H9 (cell line): ENCODE results near the gene TMEM123. TPM values are rescaled to one million over a fixed set of nuclear protein-coding genes. Genes with fewer than 3 reads are reported as not detected.

Experiments used
- DNase-seq: peaks from one replicate; pipeline ENCODE4 v3.0.0-alpha.2; 2017
- H2AFZ ChIP-seq: one replicate; pipeline ENCODE4 v1.6.1; 2013; ENCODE audit warnings: mild to moderate bottlenecking, low read length, control low read depth, moderate library complexity
- H2AK5ac ChIP-seq: 2 replicates; pipeline ENCODE4 v1.6.1; 2013; ENCODE audit warnings: low read length, control low read depth, mixed read lengths; ENCODE audit not compliant: insufficient read length
- H2BK120ac ChIP-seq: one replicate; pipeline ENCODE4 v1.6.1; 2013; ENCODE audit warnings: low read depth, mild to moderate bottlenecking, low read length, control low read depth, inconsistent platforms; ENCODE audit not compliant: poor library complexity, severe bottlenecking
- H2BK12ac ChIP-seq: 2 replicates; pipeline ENCODE4 v1.6.1; 2013; ENCODE audit warnings: low read length, control low read depth, mixed read lengths, low read depth; ENCODE audit not compliant: insufficient read length
- H2BK15ac ChIP-seq: 2 replicates; pipeline ENCODE4 v1.6.1; 2013; ENCODE audit warnings: low read depth, low read length, control low read depth
- H2BK20ac ChIP-seq: one replicate; pipeline ENCODE4 v1.6.1; 2013; ENCODE audit warnings: low read depth, mild to moderate bottlenecking, low read length, control low read depth, inconsistent platforms; ENCODE audit not compliant: poor library complexity, severe bottlenecking
- H2BK5ac ChIP-seq: 2 replicates; pipeline ENCODE4 v1.6.1; 2013; ENCODE audit warnings: low read length, control low read depth, mixed read lengths; ENCODE audit not compliant: insufficient read length
- H3K14ac ChIP-seq: 2 replicates; pipeline ENCODE4 v1.6.1; 2013; ENCODE audit warnings: low read length, control low read depth; ENCODE audit not compliant: insufficient read depth
- H3K18ac ChIP-seq: 2 replicates; pipeline ENCODE4 v1.6.1; 2013; ENCODE audit warnings: low read depth, mild to moderate bottlenecking, mixed read lengths, low read length, control low read depth; ENCODE audit not compliant: insufficient read length
- H3K23ac ChIP-seq: 2 replicates; pipeline ENCODE4 v1.6.1; 2013; ENCODE audit warnings: low read length, control low read depth, mixed read lengths, low read depth; ENCODE audit not compliant: insufficient read length
- H3K23me2 ChIP-seq: 2 replicates; pipeline ENCODE4 v1.6.1; 2013; ENCODE audit warnings: low read depth, mild to moderate bottlenecking, mixed read lengths, low read length, control low read depth; ENCODE audit not compliant: insufficient read length, poor library complexity, severe bottlenecking
- H3K27ac ChIP-seq: 2 replicates; pipeline ENCODE4 v1.5.1; 2013; ENCODE audit warnings: low read length, control low read depth, mixed read lengths, low read depth; ENCODE audit not compliant: insufficient read length
- H3K27me3 ChIP-seq: 2 replicates; pipeline ENCODE4 v1.6.1; 2013; ENCODE audit warnings: low read length, control low read depth, inconsistent platforms; ENCODE audit not compliant: insufficient read depth
- H3K4ac ChIP-seq: 2 replicates; pipeline ENCODE4 v1.6.1; 2013; ENCODE audit warnings: low read depth, mild to moderate bottlenecking, control low read depth, inconsistent platforms, low read length, moderate library complexity
- H3K4me1 ChIP-seq: 2 replicates; pipeline ENCODE4 v1.6.1; 2013; ENCODE audit warnings: low read length, control low read depth, inconsistent platforms; ENCODE audit not compliant: insufficient read depth
- H3K4me2 ChIP-seq: 2 replicates; pipeline ENCODE4 v1.6.1; 2013; ENCODE audit warnings: low read length, control low read depth, mixed read lengths; ENCODE audit not compliant: insufficient read length, insufficient read depth
- H3K56ac ChIP-seq: 2 replicates; pipeline ENCODE4 v1.6.1; 2013; ENCODE audit warnings: low read depth, mild to moderate bottlenecking, mixed read lengths, low read length, control low read depth; ENCODE audit not compliant: insufficient read length
- H3K79me1 ChIP-seq: 2 replicates; pipeline ENCODE4 v1.6.1; 2013; ENCODE audit warnings: low read depth, mild to moderate bottlenecking, moderate library complexity, low read length, control low read depth, inconsistent platforms; ENCODE audit not compliant: insufficient read depth, poor library complexity, severe bottlenecking
- H3K79me2 ChIP-seq: 2 replicates; pipeline ENCODE4 v1.6.1; 2013; ENCODE audit warnings: low read length, control low read depth, inconsistent platforms; ENCODE audit not compliant: insufficient read depth
- H3K9ac ChIP-seq: 2 replicates; pipeline ENCODE4 v1.6.1; 2013; ENCODE audit warnings: low read length, control low read depth, mixed read lengths; ENCODE audit not compliant: insufficient read length; ENCODE audit errors: extremely low read depth
- H3K9me3 ChIP-seq: one replicate; pipeline ENCODE4 v1.6.1; 2013; ENCODE audit warnings: low read depth, low read length, inconsistent platforms; ENCODE audit not compliant: control insufficient read depth
- H3T11ph ChIP-seq: one replicate; pipeline ENCODE4 v1.6.1; 2013; ENCODE audit warnings: mild to moderate bottlenecking, low read length, control low read depth, inconsistent platforms
- H4K20me1 ChIP-seq: one replicate; pipeline ENCODE4 v1.6.1; 2013; ENCODE audit not compliant: control insufficient read depth, insufficient read length, insufficient read depth
- H4K5ac ChIP-seq: 2 replicates; pipeline ENCODE4 v1.6.1; 2013; ENCODE audit warnings: low read depth, mild to moderate bottlenecking, mixed read lengths, low read length, control low read depth; ENCODE audit not compliant: insufficient read length
- H4K8ac ChIP-seq: replicated peaks from 2 replicates; pipeline ENCODE4 v1.6.1; 2013; ENCODE audit warnings: low read length, control low read depth, mixed read lengths, low read depth; ENCODE audit not compliant: insufficient read length
- H4K91ac ChIP-seq: 2 replicates; pipeline ENCODE4 v1.6.1; 2013; ENCODE audit warnings: low read depth, mild to moderate bottlenecking, moderate library complexity, mixed read lengths, low read length, control low read depth; ENCODE audit not compliant: insufficient read length
- H3K27ac Mint-ChIP-seq, 3 experiments: 2 replicates in 2 of 3; 3 replicates in 1 of 3; pipeline ENCODE4 v1.8.0; 2020 to 2021; ENCODE audit warnings: mixed read lengths in 3 of 3, mild to moderate bottlenecking in 1 of 3, moderate library complexity in 1 of 3
- H3K27me3 Mint-ChIP-seq: 2 replicates; pipeline ENCODE4 v1.8.0; 2021; ENCODE audit warnings: low read depth, mild to moderate bottlenecking, moderate library complexity, mixed read lengths
- H3K36me3 Mint-ChIP-seq, 3 experiments: 2 replicates in 2 of 3; 3 replicates in 1 of 3; pipeline ENCODE4 v1.8.0; 2020 to 2021; ENCODE audit warnings: low read depth in 3 of 3, mixed read lengths in 3 of 3; ENCODE audit not compliant: insufficient read depth in 1 of 3
- H3K4me1 Mint-ChIP-seq, 2 experiments: 2 replicates each; pipeline ENCODE4 v1.8.0; 2020; ENCODE audit warnings: mixed read lengths in 2 of 2
- H3K4me3 Mint-ChIP-seq, 2 experiments: 2 replicates in 1 of 2; 3 replicates in 1 of 2; pipeline ENCODE4 v1.8.0; 2020 to 2021; ENCODE audit warnings: mild to moderate bottlenecking in 2 of 2, mixed read lengths in 2 of 2, moderate library complexity in 1 of 2
- H3K9me3 Mint-ChIP-seq, 2 experiments: 2 replicates in 1 of 2; 3 replicates in 1 of 2; pipeline ENCODE4 v1.8.0; 2020; ENCODE audit warnings: mild to moderate bottlenecking in 2 of 2, mixed read lengths in 2 of 2, moderate library complexity in 1 of 2
- WGBS: extraction: QIAGEN DNeasy Blood & Tissue Kit; methylation state at CpG from one replicate; pipeline ENCODE4 v1.1.7; 2013; ENCODE audit warnings: missing lambda C conversion rate, low lambda C conversion rate, mixed read lengths; ENCODE audit not compliant: insufficient read length; ENCODE audit errors: extremely low coverage; 5-methylcytosine and 5-hydroxymethylcytosine counted together
- total RNA-seq: library from RNA; stranded (reverse); gene quantifications from 2 replicates; pipeline ENCODE4 v1.2.1, GENCODE V29; 2021
- TF ChIP-seq, protein P1 (sequence below): fragments of 200-600 bp; sonication (generic); conservative IDR thresholded peaks from 3 replicates; pipeline ENCODE4 v1.8.0; 2021; ENCODE audit warnings: antibody characterized with exemption, mild to moderate bottlenecking

TMEM123 gene
- total RNA-seq, 1 experiment from 2014 or later, result 76.7 TPM

DNA sequence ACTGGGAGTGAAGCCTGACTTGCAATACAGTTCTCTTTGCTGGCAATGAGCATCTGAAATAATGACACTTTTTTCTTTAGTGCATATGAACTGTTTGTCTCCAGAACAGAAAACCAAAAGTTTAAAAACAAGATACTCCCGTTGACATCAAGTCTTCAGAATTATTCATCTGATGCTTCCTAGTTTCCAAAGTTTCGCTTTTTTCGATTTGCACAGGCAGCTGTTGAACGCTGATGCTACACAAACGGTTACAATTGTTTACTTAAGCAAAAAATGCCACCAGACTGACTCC, 106.2 kb downstream of the TMEM123 start:
- H4K91ac ChIP-seq, result no peak overlapping the region
- no peak overlapping the region for H3T11ph ChIP-seq
- Mint-ChIP-seq H3K9me3 (no peaks in the 10 kb centered on the region), H3K4me1 (peaks cover 16 to 20% of the 10 kb centered on the region in 2 experiments), H3K27ac (peak overlapping the region; percentile 94 to 97 (median 96); a peak in 5 of 7 replicates), H3K4me3 (peak overlapping the region; percentile 95 to 97), H3K36me3 (peaks cover 2 to 17% (median 12%) of the 10 kb centered on the region in 3 experiments; a peak in 5 of 7 replicates), H3K27me3 (no peaks in the 10 kb centered on the region)
- H4K8ac ChIP-seq, result no peak overlapping the region
- no peak overlapping the region for H4K5ac ChIP-seq
- no peak overlapping the region for H2BK5ac ChIP-seq
- no peak overlapping the region for H2BK12ac ChIP-seq
- no peak overlapping the region for H2BK120ac ChIP-seq
- no peak overlapping the region for H3K4ac ChIP-seq
- H3K14ac ChIP-seq, result peak overlapping the region; percentile 91; the same call in 1 of the 2 replicates
- H3K27ac ChIP-seq, result peak overlapping the region; percentile 53
- no peaks in the 10 kb centered on the region for H3K27me3 ChIP-seq
- H2BK20ac ChIP-seq, result no peak overlapping the region
- no peaks in the 10 kb centered on the region for H4K20me1 ChIP-seq
- peak overlapping the region; percentile 82 for H2AFZ ChIP-seq
- peaks cover 4% of the 10 kb centered on the region; the same call in 1 of the 2 replicates for H3K79me2 ChIP-seq
- peak overlapping the region; percentile 92 for H3K18ac ChIP-seq
- H3K4me2 ChIP-seq, result peak overlapping the region; percentile 84
- no peaks in the 10 kb centered on the region for H3K9me3 ChIP-seq
- H3K79me1 ChIP-seq, result no peaks in the 10 kb centered on the region
- peaks cover 5% of the 10 kb centered on the region for H3K23me2 ChIP-seq
- H2AK5ac ChIP-seq, result no peak overlapping the region
- H3K56ac ChIP-seq, result no peak overlapping the region
- no CpG with 5 or more reads among the region's 5 CpGs for WGBS
- TF ChIP-seq, protein P1, sequence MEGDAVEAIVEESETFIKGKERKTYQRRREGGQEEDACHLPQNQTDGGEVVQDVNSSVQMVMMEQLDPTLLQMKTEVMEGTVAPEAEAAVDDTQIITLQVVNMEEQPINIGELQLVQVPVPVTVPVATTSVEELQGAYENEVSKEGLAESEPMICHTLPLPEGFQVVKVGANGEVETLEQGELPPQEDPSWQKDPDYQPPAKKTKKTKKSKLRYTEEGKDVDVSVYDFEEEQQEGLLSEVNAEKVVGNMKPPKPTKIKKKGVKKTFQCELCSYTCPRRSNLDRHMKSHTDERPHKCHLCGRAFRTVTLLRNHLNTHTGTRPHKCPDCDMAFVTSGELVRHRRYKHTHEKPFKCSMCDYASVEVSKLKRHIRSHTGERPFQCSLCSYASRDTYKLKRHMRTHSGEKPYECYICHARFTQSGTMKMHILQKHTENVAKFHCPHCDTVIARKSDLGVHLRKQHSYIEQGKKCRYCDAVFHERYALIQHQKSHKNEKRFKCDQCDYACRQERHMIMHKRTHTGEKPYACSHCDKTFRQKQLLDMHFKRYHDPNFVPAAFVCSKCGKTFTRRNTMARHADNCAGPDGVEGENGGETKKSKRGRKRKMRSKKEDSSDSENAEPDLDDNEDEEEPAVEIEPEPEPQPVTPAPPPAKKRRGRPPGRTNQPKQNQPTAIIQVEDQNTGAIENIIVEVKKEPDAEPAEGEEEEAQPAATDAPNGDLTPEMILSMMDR, result no peak
- no peak for DNase-seq
- H3K4me1 ChIP-seq, result no peaks in the 10 kb centered on the region
- no peak overlapping the region for H2BK15ac ChIP-seq
- no peak overlapping the region for H3K23ac ChIP-seq
- peak overlapping the region; percentile 96 for H3K9ac ChIP-seq

Other genes with a start within 250 kb of the TMEM123 start
- gene BIRC3, start 135.3 kb downstream of the TMEM123 start, total RNA-seq, result 0.04 and 0.18 TPM in 2 replicates
- gene BIRC2, start 105.6 kb downstream of the TMEM123 start, total RNA-seq, result 28.2 and 29.1 TPM in 2 replicates
- gene MMP7, start 78.0 kb upstream of the TMEM123 start, total RNA-seq, result not detected in 2 replicates
- not detected in 2 replicates for gene MMP20, start 172.6 kb upstream of the TMEM123 start, total RNA-seq